GM18909 (cell line): Measurements from ENCODE around the gene IGSF5.
"Not testable (repeated sequence)": the region's sequence is repeated elsewhere in the genome, so short reads cannot be mapped to it uniquely, and the experiment has no call there.

Experiments used
- ATAC-seq: cut with Tn5 transposase; IDR thresholded peaks from one replicate; pipeline ENCODE4 v1.9.1; 2021; ENCODE audit warnings: mild to moderate bottlenecking; ENCODE audit not compliant: unreplicated experiment, poor library complexity

The IGSF5 gene

GRCh38 chr21:39744883-39745282, at the start of gene IGSF5:
IGSF5 (plus strand) TSS chr21:39745183; CDS start chr21:39745510, 327 bp downstream.
- not testable (repeated sequence) for ATAC-seq

- ATAC-seq, result no peak
Measured at GRCh38 chr21:39696196-39696595, 48.8 kb upstream of the IGSF5 start.

- no peak for ATAC-seq
Measured at GRCh38 chr21:39696618-39697017, 48.4 kb upstream of the IGSF5 start.

GRCh38 chr21:39700318-39700717, 44.7 kb upstream of the IGSF5 start:
- no peak for ATAC-seq

- ATAC-seq, result no peak
Measured at GRCh38 chr21:39703578-39703977, 41.4 kb upstream of the IGSF5 start.

- ATAC-seq, result no peak
Measured at GRCh38 chr21:39705849-39706248, 39.1 kb upstream of the IGSF5 start.

GRCh38 chr21:39707316-39707715, 37.7 kb upstream of the IGSF5 start:
- ATAC-seq, result no peak

GRCh38 chr21:39710866-39711265, 34.1 kb upstream of the IGSF5 start:
- no peak for ATAC-seq

GRCh38 chr21:39712273-39712672, 32.7 kb upstream of the IGSF5 start:
- ATAC-seq, result no peak

- ATAC-seq, result no peak
Measured at GRCh38 chr21:39712976-39713375, 32.0 kb upstream of the IGSF5 start.

- no peak for ATAC-seq
Measured at GRCh38 chr21:39713905-39714304, 31.1 kb upstream of the IGSF5 start.

- no peak for ATAC-seq
Measured at GRCh38 chr21:39714331-39714730, 30.7 kb upstream of the IGSF5 start.

GRCh38 chr21:39715804-39716397, 29.1 kb upstream of the IGSF5 start:
- ATAC-seq, result no peak

- ATAC-seq, result no peak
Measured at GRCh38 chr21:39720126-39720778, 24.7 kb upstream of the IGSF5 start.

GRCh38 chr21:39721885-39722284, 23.1 kb upstream of the IGSF5 start:
- no peak for ATAC-seq

GRCh38 chr21:39724944-39725343, 20.0 kb upstream of the IGSF5 start:
- ATAC-seq, result no peak

- ATAC-seq, result no peak
Measured at GRCh38 chr21:39726133-39726532, 18.9 kb upstream of the IGSF5 start.

- ATAC-seq, result no peak
Measured at GRCh38 chr21:39727401-39728120, 17.4 kb upstream of the IGSF5 start.

GRCh38 chr21:39728341-39728740, 16.6 kb upstream of the IGSF5 start:
- no peak for ATAC-seq

GRCh38 chr21:39730418-39731157, 14.4 kb upstream of the IGSF5 start:
- no peak for ATAC-seq

GRCh38 chr21:39736716-39737115, 8.3 kb upstream of the IGSF5 start:
- no peak for ATAC-seq
